Loucy (cell line): ENCODE measurements around the gene EFCAB8.

Source experiments
- H2AFZ ChIP-seq: fragments of 200-600 bp; sonication (generic); 2 replicates; pipeline ENCODE4 v1.6.0; 2016; ENCODE audit warnings: antibody characterized with exemption, mild to moderate bottlenecking, low read length, moderate library complexity
- H3F3A ChIP-seq: fragments of 200-600 bp; 2 replicates; pipeline ENCODE4 v1.6.0; 2016; ENCODE audit warnings: antibody characterized with exemption, low read depth, mild to moderate bottlenecking
- H3K27me3 ChIP-seq: fragments of 200-600 bp; sonication (generic); 2 replicates; pipeline ENCODE4 v1.6.1; 2014; ENCODE audit warnings: low read length, mild to moderate bottlenecking; ENCODE audit not compliant: insufficient read depth, poor library complexity, severe bottlenecking
- H3K36me3 ChIP-seq: fragments of 200-600 bp; sonication (generic); 2 replicates; pipeline ENCODE4 v1.6.1; 2016; ENCODE audit warnings: low read length; ENCODE audit not compliant: insufficient read depth
- H3K4me1 ChIP-seq: fragments of 200-600 bp; sonication (generic); 2 replicates; pipeline ENCODE4 v1.5.1; 2014; ENCODE audit warnings: low read length, mild to moderate bottlenecking; ENCODE audit not compliant: insufficient read depth, poor library complexity, severe bottlenecking
- H3K4me2 ChIP-seq: fragments of 200-600 bp; sonication (generic); 2 replicates; pipeline ENCODE4 v1.6.0; 2014; ENCODE audit warnings: antibody characterized with exemption, low read length, low read depth, mild to moderate bottlenecking; ENCODE audit not compliant: poor library complexity, severe bottlenecking
- H3K4me3 ChIP-seq: fragments of 200-600 bp; sonication (generic); 2 replicates; pipeline ENCODE4 v1.5.1; 2014; ENCODE audit warnings: low read length, mild to moderate bottlenecking, mixed read lengths; ENCODE audit not compliant: poor library complexity, severe bottlenecking
- H3K79me2 ChIP-seq: fragments of 200-600 bp; sonication (generic); 2 replicates; pipeline ENCODE4 v1.6.1; 2014; ENCODE audit warnings: low read length; ENCODE audit not compliant: insufficient read depth
- H3K9ac ChIP-seq: fragments of 200-600 bp; sonication (generic); 2 replicates; pipeline ENCODE4 v1.6.0; 2014; ENCODE audit warnings: mild to moderate bottlenecking, low read depth, low read length, moderate library complexity; ENCODE audit not compliant: poor library complexity, severe bottlenecking
- H3K9me2 ChIP-seq: fragments of 200-600 bp; sonication (generic); replicated peaks from 2 replicates; pipeline ENCODE4 v1.6.1; 2016; ENCODE audit warnings: low read depth, low read length, mixed read lengths
- H3K9me3 ChIP-seq: fragments of 200-600 bp; sonication (generic); 2 replicates; pipeline ENCODE4 v1.6.1; 2014; ENCODE audit warnings: mild to moderate bottlenecking, antibody characterized with exemption, low read length, low read depth; ENCODE audit not compliant: insufficient read depth
- H4K20me1 ChIP-seq: fragments of 200-600 bp; sonication (generic); 2 replicates; pipeline ENCODE4 v1.6.0; 2014; ENCODE audit warnings: antibody characterized with exemption, low read length, mild to moderate bottlenecking; ENCODE audit not compliant: insufficient read depth, poor library complexity, severe bottlenecking
- CTCF ChIP-seq: fragments of 200-600 bp; sonication (generic); conservative IDR thresholded peaks from 2 replicates; pipeline ENCODE4 v1.5.1; 2014; ENCODE audit warnings: mild to moderate bottlenecking, antibody characterized with exemption, low read length
- EZH2phosphoT487 ChIP-seq: fragments of 200-600 bp; IDR thresholded peaks from 2 replicates; pipeline ENCODE4 v1.6.1; 2018; ENCODE audit warnings: antibody characterized with exemption, mild to moderate bottlenecking, moderate library complexity, borderline replicate concordance

Gene EFCAB8

GRCh38 chr20:32969356-32970114 is 110.8 kb downstream of the EFCAB8 start:
- Histone ChIP-seq H4K20me1 (no peaks in the 10 kb centered on the region), H3F3A (peaks cover 20% of the 10 kb centered on the region), H3K27me3 (no peaks in the 10 kb centered on the region), H3K9ac (peak overlapping the region; percentile 89), H2AFZ (no peak overlapping the region), H3K4me1 (peaks cover 91% of the 10 kb centered on the region), H3K4me3 (no peak overlapping the region), H3K36me3 (no peaks in the 10 kb centered on the region), H3K4me2 (no peak overlapping the region), H3K9me2 (no peaks in the 10 kb centered on the region), H3K9me3 (no peaks in the 10 kb centered on the region), H3K79me2 (no peaks in the 10 kb centered on the region)
- TF ChIP-seq CTCF = no peak
- TF ChIP-seq EZH2phosphoT487 = no peak

GRCh38 chr20:32970115-32970972 is 111.6 kb downstream of the EFCAB8 start:
- no peaks in the 10 kb centered on the region for H3K27me3 ChIP-seq
- H3K9me3 ChIP-seq = no peaks in the 10 kb centered on the region
- no peaks in the 10 kb centered on the region for H4K20me1 ChIP-seq
- peak overlapping the region; percentile 81 for H3K4me2 ChIP-seq
- no peaks in the 10 kb centered on the region for H3K9me2 ChIP-seq
- H3F3A ChIP-seq = peaks cover 20% of the 10 kb centered on the region
- TF ChIP-seq CTCF = no peak
- no peak for TF ChIP-seq EZH2phosphoT487
- no peaks in the 10 kb centered on the region for H3K36me3 ChIP-seq
- peaks cover 88% of the 10 kb centered on the region for H3K4me1 ChIP-seq
- no peaks in the 10 kb centered on the region for H3K79me2 ChIP-seq
- H3K4me3 ChIP-seq = peak overlapping the region; percentile 68
- H3K9ac ChIP-seq = peak overlapping the region; percentile 89
- H2AFZ ChIP-seq = no peak overlapping the region

- H3K36me3 ChIP-seq = no peaks in the 10 kb centered on the region
- no peaks in the 10 kb centered on the region for H3K79me2 ChIP-seq
- TF ChIP-seq CTCF (no peak), EZH2phosphoT487 (no peak)
- H3K27me3 ChIP-seq = no peaks in the 10 kb centered on the region
- peaks cover 20% of the 10 kb centered on the region for H3F3A ChIP-seq
- no peaks in the 10 kb centered on the region for H3K9me2 ChIP-seq
- peak overlapping the region; percentile 81 for H3K4me2 ChIP-seq
- H3K9me3 ChIP-seq = no peaks in the 10 kb centered on the region
- peak overlapping the region; percentile 68 for H3K4me3 ChIP-seq
- H3K9ac ChIP-seq = peak overlapping the region; percentile 89
- no peaks in the 10 kb centered on the region for H4K20me1 ChIP-seq
- no peak overlapping the region for H2AFZ ChIP-seq
- peaks cover 82% of the 10 kb centered on the region for H3K4me1 ChIP-seq
Observed at GRCh38 chr20:32970973-32971300, 112.2 kb downstream of the EFCAB8 start.
